ENCODE data around the gene TLK1. TPM values are rescaled to one million over a fixed set of nuclear protein-coding genes. Genes with fewer than 3 reads are reported as not detected.

The TLK1 gene
- total and polyA plus RNA-seq, 7 experiments from 2014 or later = 40.0 to 191 (median 113) TPM

DNA sequence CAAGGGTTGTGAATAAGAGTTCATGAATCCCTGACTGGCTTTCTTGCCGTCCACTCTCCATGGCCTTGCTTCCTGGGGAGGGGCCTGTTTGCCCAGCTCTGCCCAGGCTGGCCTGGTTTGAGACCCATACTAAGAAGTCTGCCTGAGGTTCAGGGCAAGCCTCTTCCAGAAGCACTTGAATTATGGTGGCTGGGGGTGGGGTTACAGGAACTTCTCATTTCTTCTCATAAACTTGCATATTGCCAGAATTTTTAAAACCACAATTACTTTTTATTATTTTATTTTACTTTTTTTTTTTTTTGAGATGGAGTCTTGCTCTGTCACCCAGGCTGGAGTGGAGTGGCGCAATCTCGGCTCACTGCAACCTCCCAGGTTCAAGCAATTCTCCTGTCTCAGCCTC, 189.6 kb downstream of the TLK1 start:
- no peaks in the 10 kb centered on the region for H3K27me3 Mint-ChIP-seq
- H3K27ac ChIP-seq (ENCODE audit: low read depth, low read length) = no peak overlapping the region
- ChIA-PET POLR2A (interaction anchor here (0.7 kb wide), 1 partner anchor 88 kb away, joined by 5 read pairs; no protein-coding TSS in a partner anchor), CTCF (interaction anchor here (5.6 kb wide), 1 partner anchor 446 kb away, joined by 56 read pairs; no protein-coding TSS in a partner anchor)
- intact Hi-C loops (cut with micrococcal nuclease) = loop anchor here in 1 of 2 donors (5.0 kb wide), 1 partner anchor 276 kb away; no protein-coding TSS in a partner anchor
- no peak for ATAC-seq
- H3K36me3 ChIP-seq (ENCODE audit: control insufficient read depth in 2 of 3, insufficient read depth in 3 of 3, low read length in 3 of 3) = peaks cover 0 to 11% (median 4%) of the 10 kb centered on the region in 3 experiments
- H3K27me3 ChIP-seq (ENCODE audit: control insufficient read depth in 2 of 2, insufficient read depth in 2 of 2, low read length in 2 of 2) = no peaks in the 10 kb centered on the region
- no peak for DNase-seq
- no peak overlapping the region for H3K4me3 ChIP-seq (ENCODE audit: low read length)
- H3K4me3 Mint-ChIP-seq = no peak overlapping the region
- peaks cover 4 to 11% of the 10 kb centered on the region in 2 donors for H3K4me1 ChIP-seq (ENCODE audit: control insufficient read depth in 2 of 2, insufficient read depth in 2 of 2, low read length in 2 of 2)
- H3K4me1 Mint-ChIP-seq = peaks cover 5 to 20% (median 10%) of the 10 kb centered on the region in 7 donors
- no peaks in the 10 kb centered on the region for H3K9me3 ChIP-seq (ENCODE audit: control insufficient read depth in 2 of 3, low read length in 3 of 3)
- H3K36me3 Mint-ChIP-seq = peaks cover 0 to 18% (median 4%) of the 10 kb centered on the region in 5 donors
- no peak overlapping the region for H3K27ac Mint-ChIP-seq
- H3K9me3 Mint-ChIP-seq = peaks cover 0 to 2% (median 0%) of the 10 kb centered on the region in 11 donors

- H3K36me3 Mint-ChIP-seq = peaks cover 3 to 28% (median 7%) of the 10 kb centered on the region in 5 donors
- ATAC-seq (no peak), DNase-seq (no peak)
- peaks cover 5 to 19% (median 10%) of the 10 kb centered on the region in 7 donors for H3K4me1 Mint-ChIP-seq
- no peaks in the 10 kb centered on the region for H3K27me3 Mint-ChIP-seq
- CTCF ChIA-PET = interaction anchor here (1.3 kb wide), 1 partner anchor 446 kb away, joined by 5 read pairs; no protein-coding TSS in a partner anchor
- Histone ChIP-seq H3K27ac (ENCODE audit: low read depth, low read length) (no peak overlapping the region), H3K9me3 (ENCODE audit: control insufficient read depth in 2 of 3, low read length in 3 of 3) (no peaks in the 10 kb centered on the region), H3K4me3 (ENCODE audit: low read length) (no peak overlapping the region), H3K36me3 (ENCODE audit: control insufficient read depth in 2 of 3, insufficient read depth in 3 of 3, low read length in 3 of 3) (peaks cover 4 to 22% (median 5%) of the 10 kb centered on the region in 3 experiments), H3K27me3 (ENCODE audit: control insufficient read depth in 2 of 2, insufficient read depth in 2 of 2, low read length in 2 of 2) (no peaks in the 10 kb centered on the region), H3K4me1 (ENCODE audit: control insufficient read depth in 2 of 2, insufficient read depth in 2 of 2, low read length in 2 of 2) (peaks cover 4 to 11% of the 10 kb centered on the region in 2 donors)
- H3K27ac Mint-ChIP-seq = peak overlapping the region in 3 of 9 donors; percentile 25 to 72 (median 64)
- intact Hi-C loops (cut with micrococcal nuclease) = loop anchor here in 1 of 2 donors (5.0 kb wide), 1 partner anchor 277 kb away; no protein-coding TSS in a partner anchor
- POLR2A ChIA-PET = no interaction called here
- H3K9me3 Mint-ChIP-seq = peaks cover 0 to 2% (median 0%) of the 10 kb centered on the region in 11 donors
- H3K4me3 Mint-ChIP-seq = no peak overlapping the region
Measured at GRCh38 chr2:170969872-170970496, 190.7 kb downstream of the TLK1 start.

DNA sequence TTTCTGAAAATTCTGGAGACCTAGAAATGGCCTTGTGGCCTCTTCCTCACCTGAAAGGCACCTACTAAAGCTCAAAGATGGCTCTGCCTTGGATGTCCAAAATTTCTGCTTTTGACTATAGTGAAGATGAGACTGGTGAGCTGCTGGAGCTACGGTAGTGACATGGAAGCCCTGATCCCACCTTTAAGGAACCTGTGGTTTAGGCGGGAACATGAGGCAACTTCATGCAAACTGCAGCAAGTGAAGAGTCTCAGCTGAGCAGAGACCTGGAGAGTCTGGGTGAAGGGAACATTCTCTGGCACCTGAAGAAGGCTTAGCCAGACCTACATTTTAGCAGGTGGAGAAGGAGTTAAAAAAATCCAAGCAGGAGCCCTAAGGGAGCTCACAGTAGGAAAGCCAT, 191.7 kb downstream of the TLK1 start:
- H3K36me3 Mint-ChIP-seq = peaks cover 3 to 31% (median 11%) of the 10 kb centered on the region in 5 donors
- H3K27ac ChIP-seq (ENCODE audit: low read depth, low read length) = no peak overlapping the region
- ChIA-PET POLR2A (interaction anchor here (0.6 to 0.7 kb wide), 2 partner anchors 40 to 470 kb away, joined by 3 to 7 read pairs; partner anchors contain the start of gene GORASP2), CTCF (interaction anchor here (1.1 to 1.5 kb wide), 3 partner anchors 118 to 447 kb away, joined by 3 to 5 read pairs (median 4); no protein-coding TSS in a partner anchor)
- no peak overlapping the region for H3K4me3 Mint-ChIP-seq
- H3K27me3 Mint-ChIP-seq = no peaks in the 10 kb centered on the region
- intact Hi-C loops (cut with micrococcal nuclease) = no loop called here
- H3K36me3 ChIP-seq (ENCODE audit: control insufficient read depth in 2 of 3, insufficient read depth in 3 of 3, low read length in 3 of 3) = peaks cover 4 to 26% (median 5%) of the 10 kb centered on the region in 3 experiments
- no peaks in the 10 kb centered on the region for H3K27me3 ChIP-seq (ENCODE audit: control insufficient read depth in 2 of 2, insufficient read depth in 2 of 2, low read length in 2 of 2)
- ATAC-seq = no peak
- no peak for DNase-seq
- H3K4me1 Mint-ChIP-seq = peaks cover under 1 to 13% (median 7%) of the 10 kb centered on the region in 7 donors
- no peak overlapping the region for H3K4me3 ChIP-seq (ENCODE audit: low read length)
- no peaks in the 10 kb centered on the region for H3K9me3 ChIP-seq (ENCODE audit: control insufficient read depth in 2 of 3, low read length in 3 of 3)
- peaks cover 0 to 2% (median 0%) of the 10 kb centered on the region in 11 donors for H3K9me3 Mint-ChIP-seq
- peaks cover 3 to 9% of the 10 kb centered on the region in 2 donors for H3K4me1 ChIP-seq (ENCODE audit: control insufficient read depth in 2 of 2, insufficient read depth in 2 of 2, low read length in 2 of 2)
- peak overlapping the region in 7 of 9 donors; percentile 35 to 81 (median 63) for H3K27ac Mint-ChIP-seq

- ChIA-PET CTCF (interaction anchor here (1.0 to 2.2 kb wide), 7 partner anchors 40 to 631 kb away, joined by 3 to 11 read pairs (median 4); no protein-coding TSS in a partner anchor), POLR2A (interaction anchor here (0.6 to 0.7 kb wide), 2 partner anchors 39 to 471 kb away, joined by 3 to 7 read pairs; partner anchors contain the start of gene GORASP2)
- Histone ChIP-seq H3K27me3 (ENCODE audit: control insufficient read depth in 2 of 2, insufficient read depth in 2 of 2, low read length in 2 of 2) (no peaks in the 10 kb centered on the region), H3K36me3 (ENCODE audit: control insufficient read depth in 2 of 3, insufficient read depth in 3 of 3, low read length in 3 of 3) (peaks cover 4 to 32% (median 5%) of the 10 kb centered on the region in 3 experiments), H3K4me3 (ENCODE audit: low read length) (no peak overlapping the region), H3K9me3 (ENCODE audit: control insufficient read depth in 2 of 3, low read length in 3 of 3) (no peaks in the 10 kb centered on the region), H3K4me1 (ENCODE audit: control insufficient read depth in 2 of 2, insufficient read depth in 2 of 2, low read length in 2 of 2) (peaks cover 0 to 7% of the 10 kb centered on the region in 2 donors), H3K27ac (ENCODE audit: low read depth, low read length) (no peak overlapping the region)
- Mint-ChIP-seq H3K36me3 (peaks cover 3 to 33% (median 13%) of the 10 kb centered on the region in 5 donors), H3K4me1 (peaks cover 0 to 11% (median 6%) of the 10 kb centered on the region in 7 donors), H3K27me3 (no peaks in the 10 kb centered on the region), H3K27ac (peak overlapping the region; percentile 31 to 81 (median 63)), H3K4me3 (no peak overlapping the region), H3K9me3 (peaks cover 0 to 2% (median 0%) of the 10 kb centered on the region in 11 donors)
- intact Hi-C loops (cut with micrococcal nuclease) = no loop called here
- DNase-seq (no peak), ATAC-seq (no peak)
Measured at GRCh38 chr2:170968205-170969003, 192.3 kb downstream of the TLK1 start.

DNA sequence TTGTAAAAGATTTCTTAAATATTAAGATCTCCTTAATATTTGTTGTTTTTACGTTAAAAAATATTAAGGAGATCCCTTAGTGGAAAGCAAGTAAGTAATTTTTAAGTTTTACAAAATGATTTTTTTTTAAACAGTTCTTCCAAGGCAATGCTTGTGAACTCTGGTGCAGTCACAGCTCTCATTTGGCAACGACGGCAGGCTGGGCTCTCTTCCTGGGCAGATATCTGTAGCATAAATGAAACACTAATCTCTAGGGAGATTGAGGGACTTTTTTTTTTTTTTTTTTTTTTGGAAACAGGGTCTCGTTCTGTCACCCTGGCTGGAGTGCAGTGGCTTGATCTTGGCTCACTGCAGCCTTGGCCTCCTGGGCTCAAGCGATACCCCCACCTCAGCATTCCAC, 193.1 kb downstream of the TLK1 start:
- Histone ChIP-seq H3K9me3 (ENCODE audit: control insufficient read depth in 2 of 3, low read length in 3 of 3) (no peaks in the 10 kb centered on the region), H3K27ac (ENCODE audit: low read depth, low read length) (no peak overlapping the region), H3K4me1 (ENCODE audit: control insufficient read depth in 2 of 2, insufficient read depth in 2 of 2, low read length in 2 of 2) (no peaks in the 10 kb centered on the region), H3K36me3 (ENCODE audit: control insufficient read depth in 2 of 3, insufficient read depth in 3 of 3, low read length in 3 of 3) (peaks cover 4 to 39% (median 5%) of the 10 kb centered on the region in 3 experiments), H3K4me3 (ENCODE audit: low read length) (no peak overlapping the region), H3K27me3 (ENCODE audit: control insufficient read depth in 2 of 2, insufficient read depth in 2 of 2, low read length in 2 of 2) (no peaks in the 10 kb centered on the region)
- Mint-ChIP-seq H3K4me1 (peaks cover 0 to 4% (median 2%) of the 10 kb centered on the region in 7 donors), H3K4me3 (no peak overlapping the region), H3K27ac (peak overlapping the region in 1 of 9 donors; percentile 59), H3K36me3 (peaks cover 3 to 36% (median 15%) of the 10 kb centered on the region in 5 donors), H3K27me3 (no peaks in the 10 kb centered on the region), H3K9me3 (peaks cover 0 to 3% (median 0%) of the 10 kb centered on the region in 11 donors)
- no peak for ATAC-seq
- POLR2A ChIA-PET = no interaction called here
- intact Hi-C loops (cut with micrococcal nuclease) = no loop called here
- no peak for DNase-seq
- CTCF ChIA-PET = interaction anchor here (1.0 to 2.2 kb wide), 5 partner anchors 39 to 632 kb away, joined by 3 to 11 read pairs (median 3); no protein-coding TSS in a partner anchor
